ENCODE data around the gene ANAPC1. TPM values are rescaled to one million over a fixed set of nuclear protein-coding genes. Genes with fewer than 3 reads are reported as not detected.

Gene ANAPC1
- total and polyA plus RNA-seq, 9 of the 15 experiments (the other 6 are each of a cell fraction or from before 2014, with no cell fraction given) = 14.0 to 126 (median 78.2) TPM

- peak; percentile 25; the same call in 1 of the 2 replicates for TF ChIP-seq ZBTB40 (IDR thresholded peaks at IDR 0.05)
- TF ChIP-seq ZBTB40 (CRISPR knock-in tag; IDR thresholded peaks at IDR 0.05) = no peak
- no peak for TF ChIP-seq SMARCE1 (IDR thresholded peaks at IDR 0.05)
- no peak for TF ChIP-seq WHSC1 (IDR thresholded peaks at IDR 0.05; ENCODE audit: low read length)
- no peak for TF ChIP-seq KLF1 (tag; IDR thresholded peaks at IDR 0.05)
- no peak for TF ChIP-seq DNMT1 (IDR thresholded peaks at IDR 0.05)
- 0 out of 4 replicates have a peak, but pooled peaks of 1 of the 2 experiments have one; percentile 7 for TF ChIP-seq TBL1XR1 (IDR thresholded peaks at IDR 0.05; ENCODE audit: low read length in 2 of 2)
- peak; percentile 14; the same call in 1 of the 2 replicates for TF ChIP-seq ZNF263 (CRISPR knock-in tag; IDR thresholded peaks at IDR 0.05; ENCODE audit: borderline replicate concordance)
- TF ChIP-seq C11orf30 (IDR thresholded peaks at IDR 0.05; ENCODE audit: low read depth) = no peak
- TF ChIP-seq ZNF133 (CRISPR knock-in tag; IDR thresholded peaks at IDR 0.05) = no peak
- no peak for TF ChIP-seq RHOXF2B (CRISPR knock-in tag; conservative IDR thresholded peaks at IDR 0.05)
- TF ChIP-seq ARHGAP35 (IDR thresholded peaks at IDR 0.05; ENCODE audit: partially characterized antibody) = no peak
- TF ChIP-seq HLTF (IDR thresholded peaks at IDR 0.05) = no peak
- peak; percentile 66; the same call in 1 of the 2 replicates for TF ChIP-seq CC2D1A (IDR thresholded peaks at IDR 0.05)
- no peak for TF ChIP-seq ZNF140 (CRISPR knock-in tag; IDR thresholded peaks at IDR 0.05)
- TF ChIP-seq DIDO1 (tag; IDR thresholded peaks at IDR 0.05; ENCODE audit: low read depth) = no peak
- no peak for TF ChIP-seq TCF15 (CRISPR knock-in tag; IDR thresholded peaks at IDR 0.05)
Observed at GRCh38 chr2:111897924-111898702, 14.1 kb upstream of the ANAPC1 start, which contains the start of gene MERTK (continued).

Data from K562 (cell line).